ENCODE results near the gene HECW1.
"Not testable (repeated sequence)": the region's sequence is repeated elsewhere in the genome, so short reads cannot be mapped to it uniquely, and the experiment has no call there.

HECW1 gene

GRCh38 chr7:43588477-43589132, 476.2 kb downstream of the HECW1 start:
- DNase-seq: no peak

DNA sequence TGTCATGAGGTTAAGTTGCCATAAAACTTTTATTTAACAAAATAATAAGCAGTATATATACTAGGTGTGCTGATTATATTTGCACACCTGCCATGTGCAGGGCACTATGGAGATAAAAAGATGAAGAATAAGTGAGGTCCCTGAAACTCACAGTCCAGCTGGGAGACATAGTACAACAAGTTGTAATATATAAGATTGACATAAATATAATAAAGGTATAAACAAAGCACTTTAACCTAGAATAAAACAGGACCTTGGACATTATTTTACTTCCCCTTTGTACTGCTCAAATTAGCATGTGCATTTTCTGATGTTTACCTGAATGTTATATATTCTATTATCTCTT, 476.7 kb downstream of the HECW1 start:
- no peak for DNase-seq

DNA sequence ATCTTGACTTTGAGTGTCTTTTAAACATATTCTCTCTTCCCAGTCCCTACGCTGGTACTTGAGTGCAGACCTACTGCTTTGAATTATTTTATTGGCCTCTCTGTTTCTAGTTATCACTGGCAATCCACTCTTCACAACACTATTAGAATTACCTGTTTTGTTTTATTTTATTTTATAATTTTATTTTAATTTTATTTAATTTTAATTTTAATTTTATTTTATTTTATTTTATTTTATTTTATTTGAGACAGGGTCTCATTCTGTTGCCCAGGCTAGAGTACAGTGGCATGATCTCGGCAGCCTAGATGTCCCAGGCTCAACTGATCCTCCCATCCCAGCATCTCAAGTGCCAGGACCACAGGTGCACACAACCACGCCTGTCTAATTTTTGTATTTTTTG, 477.3 kb downstream of the HECW1 start:
- no peak for DNase-seq

- no peak for DNase-seq
These were observed 478.6 kb downstream of the HECW1 start for GRCh38 chr7:43590862-43591557.

DNA sequence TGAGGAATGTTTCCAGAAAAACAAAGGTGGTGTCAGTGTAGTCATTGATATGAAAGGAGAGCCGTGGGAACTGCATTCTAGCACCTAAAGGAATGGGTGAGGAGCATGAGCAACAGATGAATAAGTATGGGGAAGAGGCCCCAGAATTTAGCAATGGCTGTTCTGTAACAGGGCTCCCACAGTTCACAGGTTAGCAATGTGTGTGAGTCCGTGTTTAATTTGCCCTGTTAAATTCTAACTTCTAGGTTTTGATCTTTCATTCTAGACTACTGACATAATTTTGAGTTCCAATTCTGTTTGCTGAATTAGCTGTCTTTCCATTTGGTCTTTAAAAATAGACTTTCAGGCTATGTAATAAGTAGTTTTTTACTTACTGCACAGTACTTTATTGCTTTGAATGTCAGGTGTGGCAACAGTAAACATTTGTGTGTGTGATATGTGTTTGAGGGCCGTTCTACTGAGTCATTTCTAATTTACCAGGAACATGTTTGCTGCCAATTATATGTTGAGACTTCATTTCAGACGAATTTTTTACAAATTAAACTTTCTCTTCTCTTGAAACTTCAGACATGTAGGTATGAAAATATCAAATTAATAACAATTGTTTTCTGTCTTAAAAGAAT, 479.2 kb downstream of the HECW1 start:
- no peak for DNase-seq

- no peak for DNase-seq
These were observed 479.9 kb downstream of the HECW1 start for GRCh38 chr7:43592326-43592725.

DNA sequence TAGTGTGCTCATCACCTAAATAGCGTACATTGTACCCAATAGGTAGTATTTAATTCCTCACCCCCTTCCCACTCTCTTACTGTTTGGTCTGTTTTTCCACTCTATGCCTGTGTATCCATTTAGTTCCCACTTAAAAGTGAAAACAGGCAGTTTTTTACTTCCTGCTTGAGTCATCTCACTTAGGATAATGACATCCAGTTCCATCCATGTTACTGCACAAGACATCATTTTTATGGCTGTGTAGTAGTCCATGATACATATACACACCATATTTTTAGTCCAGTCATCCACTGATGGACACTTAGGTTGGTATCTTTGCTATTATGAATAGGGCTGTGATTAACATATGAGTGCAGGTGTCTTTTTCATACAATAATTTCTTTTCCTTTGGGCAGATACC, 480.6 kb downstream of the HECW1 start:
- no peak for DNase-seq

GRCh38 chr7:43594020-43594419, 481.6 kb downstream of the HECW1 start:
- no peak for DNase-seq

DNA sequence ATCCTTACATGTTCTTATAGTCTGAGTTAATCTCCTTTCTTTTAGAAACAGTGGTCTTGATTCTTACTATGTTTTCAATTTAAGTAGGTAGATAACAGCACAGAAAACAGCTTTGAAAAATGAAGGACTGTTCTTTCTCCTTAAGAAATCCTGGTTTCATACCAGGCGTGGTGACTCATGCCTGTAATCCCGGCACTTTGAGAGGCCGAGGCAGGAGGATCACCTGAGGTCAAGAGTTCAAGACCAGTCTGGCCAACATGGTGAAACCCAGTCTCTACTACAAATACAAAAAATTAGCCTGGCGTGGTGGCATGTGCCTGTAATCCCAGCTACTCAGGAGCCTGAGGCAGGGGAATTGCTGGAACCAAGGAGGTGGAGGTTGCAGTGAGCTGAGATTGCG, 484.0 kb downstream of the HECW1 start:
- DNase-seq: not testable (repeated sequence)

GRCh38 chr7:43600056-43600455, 487.6 kb downstream of the HECW1 start:
- no peak for DNase-seq

DNA sequence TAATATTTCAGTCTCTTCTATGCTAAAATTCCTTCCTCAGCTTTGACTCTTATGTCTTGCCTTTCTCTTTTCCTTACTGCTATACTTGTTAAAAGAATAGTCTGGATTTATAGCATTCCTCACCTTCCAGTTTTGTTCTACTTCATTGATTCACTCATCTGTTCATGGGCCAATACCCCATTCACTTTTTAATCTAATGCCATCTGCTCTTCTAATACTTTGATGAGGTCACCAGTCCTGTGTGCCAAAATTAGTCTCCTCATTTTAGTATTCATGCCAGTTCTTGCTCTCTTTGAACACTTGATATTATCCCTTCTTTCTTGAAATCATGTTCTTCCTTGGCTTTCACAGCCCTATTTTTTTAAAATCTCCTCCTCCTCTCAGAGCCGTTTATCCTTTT, 489.8 kb downstream of the HECW1 start:
- no peak for DNase-seq

DNA sequence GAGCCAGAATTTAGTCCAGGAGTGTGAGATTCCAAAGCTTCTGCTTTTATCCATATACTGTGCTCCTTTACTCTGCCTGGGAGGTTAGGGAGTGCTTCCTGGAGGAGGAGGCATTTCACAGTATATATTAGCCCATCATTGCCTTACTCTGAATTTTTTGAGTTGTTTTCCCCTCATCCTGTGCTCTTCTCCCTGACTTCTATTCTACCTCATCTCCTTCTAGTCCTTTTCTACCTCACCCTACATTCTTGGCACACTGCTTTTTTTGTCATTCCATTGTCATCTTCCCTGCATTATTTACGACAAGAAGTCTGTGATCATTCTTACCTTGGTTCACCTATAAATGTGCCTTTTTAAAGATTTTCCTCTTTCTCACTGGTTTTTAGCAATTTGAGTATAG, 491.8 kb downstream of the HECW1 start:
- no peak for DNase-seq

DNA sequence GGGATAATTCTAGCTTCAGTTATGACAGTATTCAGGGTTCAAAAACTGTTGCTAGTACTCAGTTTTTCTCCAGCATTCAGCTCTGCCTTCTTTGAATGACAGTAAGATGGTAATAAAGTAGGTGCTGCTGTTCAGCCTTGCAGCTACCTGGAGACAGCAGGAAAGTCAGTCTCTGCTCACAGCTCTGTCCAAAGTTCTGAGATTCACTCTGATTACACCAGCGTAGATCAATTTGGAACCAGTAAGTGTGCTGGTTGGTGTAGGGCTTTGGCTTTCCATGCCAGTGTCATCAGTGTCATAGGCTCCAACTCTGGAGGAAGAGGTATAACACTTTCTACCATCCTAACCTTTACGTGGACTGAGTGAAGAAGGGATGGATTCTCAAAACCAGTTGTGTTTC, 496.6 kb downstream of the HECW1 start:
- no peak for DNase-seq

DNA sequence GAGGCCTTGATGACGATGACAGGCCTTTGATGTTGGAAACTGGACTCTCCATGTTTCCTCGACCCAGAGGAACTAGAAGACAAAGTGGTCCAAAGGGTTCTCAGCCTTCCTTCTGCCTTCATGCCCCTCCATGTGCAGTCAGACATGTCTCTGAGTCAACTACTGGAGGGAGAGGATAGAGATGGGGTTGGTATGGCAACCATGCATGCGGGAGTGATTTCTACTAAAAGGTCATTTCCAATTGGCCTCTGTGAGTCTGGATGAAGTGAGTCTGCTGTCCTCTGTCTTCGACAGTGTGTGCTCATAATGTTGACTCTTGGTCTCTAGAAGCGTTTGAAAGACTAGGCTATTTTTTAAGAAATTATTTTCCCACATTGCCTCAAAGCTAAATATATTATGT, 499.7 kb downstream of the HECW1 start:
- no peak for DNase-seq

- DNase-seq: no peak
These were observed 500.4 kb downstream of the HECW1 start for GRCh38 chr7:43612599-43613589.
